Measurements from ENCODE around the gene WNT7A.

WNT7A gene

DNA sequence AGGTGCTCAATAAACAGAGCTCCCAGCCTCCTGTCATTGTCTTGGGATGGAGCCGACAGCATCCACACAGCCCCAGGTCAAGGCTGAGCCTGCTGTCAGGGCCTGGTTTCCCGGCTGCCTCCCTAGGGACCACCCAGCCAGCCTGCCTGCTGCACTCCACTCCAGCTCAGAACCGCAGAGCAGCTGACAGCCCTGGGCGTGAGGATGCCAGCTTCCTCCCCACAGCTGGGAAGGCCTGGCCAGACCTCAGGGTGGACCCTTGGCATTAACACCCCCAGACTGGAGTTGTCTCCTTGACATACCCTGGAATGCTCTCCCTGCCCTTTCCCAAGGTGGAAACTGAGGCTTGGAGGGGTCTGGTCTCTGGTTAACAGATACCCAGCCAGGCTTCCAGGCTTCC lies 112.0 kb downstream of the WNT7A start:
- DNase-seq = no peak

DNA sequence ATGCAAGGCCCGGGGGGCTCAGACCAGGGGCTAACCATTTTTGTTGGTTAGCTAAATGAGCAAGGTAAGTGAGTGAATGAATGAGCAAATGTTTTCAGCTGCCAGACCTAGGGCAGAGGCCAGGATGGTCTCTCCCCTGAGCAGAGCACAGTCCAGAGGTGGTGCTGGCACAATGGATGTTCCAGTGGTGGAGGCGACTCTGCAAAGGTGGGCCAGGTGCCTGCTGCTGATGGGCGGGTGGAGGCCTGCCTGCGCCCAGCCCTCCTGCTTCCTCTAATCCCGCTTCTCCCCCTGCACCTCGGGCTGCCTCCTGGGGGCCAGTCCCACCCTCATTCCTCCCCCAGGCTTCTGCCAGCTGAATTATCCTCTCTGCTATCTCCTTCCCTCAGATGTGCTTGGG lies 112.8 kb downstream of the WNT7A start:
- DNase-seq = no peak
